RWPE2 (cell line): Measurements from ENCODE around the gene SMIM26.

Experiments used
- ATAC-seq: fragments of 200-7000 bp; cut with Tn5 transposase; 3 replicates; pipeline ENCODE4 v1.9.1; 2021; ENCODE audit warnings: low read depth
- DNase-seq: peaks from one replicate; pipeline ENCODE4 v3.0.0-alpha.2; 2020; ENCODE audit warnings: low spot score
- H3K27ac ChIP-seq: fragments of 450-650 bp; 2 replicates; pipeline ENCODE4 v1.5.1; 2017; ENCODE audit warnings: mild to moderate bottlenecking; ENCODE audit not compliant: poor library complexity, severe bottlenecking
- H3K27me3 ChIP-seq: fragments of 250-450 bp; sonication (Bioruptor Pico); 2 replicates; pipeline ENCODE4 v1.5.1; 2021; ENCODE audit warnings: mild to moderate bottlenecking, moderate library complexity; ENCODE audit not compliant: insufficient read depth, poor library complexity, severe bottlenecking
- H3K36me3 ChIP-seq: fragments of 250-450 bp; sonication (Bioruptor Pico); 2 replicates; pipeline ENCODE4 v1.5.1; 2020; ENCODE audit warnings: low read depth, mild to moderate bottlenecking, moderate library complexity
- H3K4me1 ChIP-seq: fragments of 250-450 bp; sonication (Bioruptor Pico); 2 replicates; pipeline ENCODE4 v1.5.1; 2021; ENCODE audit warnings: mild to moderate bottlenecking, moderate library complexity; ENCODE audit not compliant: insufficient read depth, poor library complexity, severe bottlenecking
- H3K4me3 ChIP-seq: fragments of 250-450 bp; sonication (Bioruptor Pico); 2 replicates; pipeline ENCODE4 v1.5.1; 2021; ENCODE audit warnings: mild to moderate bottlenecking, moderate library complexity; ENCODE audit not compliant: severe bottlenecking
- H3K9me3 ChIP-seq: fragments of 250-450 bp; sonication (Bioruptor Pico); 2 replicates; pipeline ENCODE4 v1.5.1; 2021; ENCODE audit warnings: mild to moderate bottlenecking, moderate library complexity; ENCODE audit not compliant: severe bottlenecking
- TF ChIP-seq, protein P1 (sequence below): fragments of 450-650 bp; IDR thresholded peaks from one replicate; pipeline ENCODE4 v1.5.1; 2017; ENCODE audit warnings: mild to moderate bottlenecking, moderate library complexity; ENCODE audit not compliant: poor library complexity, severe bottlenecking

SMIM26 gene

DNA sequence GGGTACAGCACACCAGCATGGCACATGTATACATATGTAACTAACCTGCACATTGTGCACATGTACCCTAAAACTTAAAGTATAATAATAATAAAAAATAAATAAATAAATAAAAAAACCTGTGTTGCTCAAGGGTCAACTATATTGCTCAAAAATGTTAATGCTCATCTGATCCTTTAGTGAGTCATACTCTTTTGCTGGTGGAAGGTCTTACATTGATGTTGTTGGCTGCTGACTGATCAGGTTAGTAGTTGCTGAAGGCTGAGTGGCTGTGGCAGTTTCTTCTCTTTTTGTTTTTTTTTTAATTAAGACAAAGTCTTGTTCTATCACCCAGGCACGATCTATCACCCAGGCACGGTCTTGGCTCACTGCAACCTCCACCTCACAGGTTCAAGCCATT lies 29.6 kb upstream of the SMIM26 start:
- H3K36me3 ChIP-seq = peaks cover 95% of the 10 kb centered on the region
- ATAC-seq (peak; percentile 60; the same call in 2 of the 3 replicates), DNase-seq (no peak)
- TF ChIP-seq, protein P1, sequence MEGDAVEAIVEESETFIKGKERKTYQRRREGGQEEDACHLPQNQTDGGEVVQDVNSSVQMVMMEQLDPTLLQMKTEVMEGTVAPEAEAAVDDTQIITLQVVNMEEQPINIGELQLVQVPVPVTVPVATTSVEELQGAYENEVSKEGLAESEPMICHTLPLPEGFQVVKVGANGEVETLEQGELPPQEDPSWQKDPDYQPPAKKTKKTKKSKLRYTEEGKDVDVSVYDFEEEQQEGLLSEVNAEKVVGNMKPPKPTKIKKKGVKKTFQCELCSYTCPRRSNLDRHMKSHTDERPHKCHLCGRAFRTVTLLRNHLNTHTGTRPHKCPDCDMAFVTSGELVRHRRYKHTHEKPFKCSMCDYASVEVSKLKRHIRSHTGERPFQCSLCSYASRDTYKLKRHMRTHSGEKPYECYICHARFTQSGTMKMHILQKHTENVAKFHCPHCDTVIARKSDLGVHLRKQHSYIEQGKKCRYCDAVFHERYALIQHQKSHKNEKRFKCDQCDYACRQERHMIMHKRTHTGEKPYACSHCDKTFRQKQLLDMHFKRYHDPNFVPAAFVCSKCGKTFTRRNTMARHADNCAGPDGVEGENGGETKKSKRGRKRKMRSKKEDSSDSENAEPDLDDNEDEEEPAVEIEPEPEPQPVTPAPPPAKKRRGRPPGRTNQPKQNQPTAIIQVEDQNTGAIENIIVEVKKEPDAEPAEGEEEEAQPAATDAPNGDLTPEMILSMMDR = no peak
- peaks cover 18% of the 10 kb centered on the region for H3K4me1 ChIP-seq
- H3K4me3 ChIP-seq = no peak overlapping the region
- no peaks in the 10 kb centered on the region for H3K9me3 ChIP-seq
- no peak overlapping the region for H3K27ac ChIP-seq
- H3K27me3 ChIP-seq = no peaks in the 10 kb centered on the region

DNA sequence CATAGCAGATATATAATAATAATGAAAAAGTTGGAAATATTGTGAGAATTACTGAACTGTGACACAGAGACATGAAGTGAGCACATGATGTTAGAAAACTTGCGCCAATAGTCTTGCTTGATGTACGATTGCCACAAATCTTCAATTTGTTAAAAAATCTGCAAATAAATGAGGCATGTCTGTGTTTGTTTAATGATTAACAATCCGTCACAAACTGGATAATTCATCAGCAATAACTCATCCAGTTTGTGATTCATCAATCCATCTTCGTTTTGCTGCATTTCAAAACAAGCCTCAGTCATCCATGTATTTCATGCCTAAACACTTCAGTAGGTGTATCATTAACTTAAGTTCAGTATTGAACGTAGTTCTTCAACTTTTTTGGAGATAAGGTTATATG lies 25.5 kb upstream of the SMIM26 start:
- Histone ChIP-seq H3K27me3 (no peaks in the 10 kb centered on the region), H3K4me1 (peaks cover 18% of the 10 kb centered on the region), H3K4me3 (no peak overlapping the region), H3K27ac (peak overlapping the region; percentile 59), H3K36me3 (peaks cover 95% of the 10 kb centered on the region), H3K9me3 (no peaks in the 10 kb centered on the region)
- DNase-seq = no peak
- peak; percentile 84 for ATAC-seq
- TF ChIP-seq, protein P1 = no peak

GRCh38 chr20:18543216-18543615 lies 24.0 kb upstream of the SMIM26 start:
- TF ChIP-seq, protein P1 = no peak
- Histone ChIP-seq H3K4me3 (no peak overlapping the region), H3K36me3 (peaks cover 92% of the 10 kb centered on the region), H3K4me1 (peaks cover 18% of the 10 kb centered on the region), H3K27ac (no peak overlapping the region), H3K27me3 (no peaks in the 10 kb centered on the region), H3K9me3 (no peaks in the 10 kb centered on the region)
- ATAC-seq (no peak), DNase-seq (no peak)

- Histone ChIP-seq H3K36me3 (peaks cover 92% of the 10 kb centered on the region), H3K27ac (no peak overlapping the region), H3K27me3 (no peaks in the 10 kb centered on the region), H3K9me3 (no peaks in the 10 kb centered on the region), H3K4me1 (peaks cover 18% of the 10 kb centered on the region), H3K4me3 (no peak overlapping the region)
- TF ChIP-seq, protein P1 = no peak
- DNase-seq (no peak), ATAC-seq (no peak)
These were observed 23.3 kb upstream of the SMIM26 start for GRCh38 chr20:18543932-18544331.

GRCh38 chr20:18545566-18545965 lies 21.7 kb upstream of the SMIM26 start:
- H3K4me3 ChIP-seq = no peak overlapping the region
- no peak for ATAC-seq

More at GRCh38 chr20:18545566-18545965, 21.7 kb upstream of the SMIM26 start:
- H3K27me3 ChIP-seq = no peaks in the 10 kb centered on the region
- TF ChIP-seq, protein P1 = no peak
- peaks cover 93% of the 10 kb centered on the region for H3K36me3 ChIP-seq
- no peaks in the 10 kb centered on the region for H3K9me3 ChIP-seq
- no peak overlapping the region for H3K27ac ChIP-seq
- H3K4me1 ChIP-seq = peaks cover 16% of the 10 kb centered on the region
- DNase-seq = no peak
